AG10803 (cell line): ENCODE data around the gene NEIL3.

Experiments
- DNase-seq: peaks from one replicate; pipeline ENCODE4 v3.0.0; 2010; ENCODE audit warnings: low read depth
- H3K4me3 ChIP-seq: 2 replicates; pipeline ENCODE4 v1.5.1; 2011; ENCODE audit warnings: mild to moderate bottlenecking, low read length, control low read depth
- TF ChIP-seq, protein P1 (sequence below): conservative IDR thresholded peaks from 2 replicates; pipeline ENCODE4 v1.5.1; 2011; ENCODE audit warnings: mild to moderate bottlenecking, low read length, control low read depth, inconsistent platforms

NEIL3 gene

DNA sequence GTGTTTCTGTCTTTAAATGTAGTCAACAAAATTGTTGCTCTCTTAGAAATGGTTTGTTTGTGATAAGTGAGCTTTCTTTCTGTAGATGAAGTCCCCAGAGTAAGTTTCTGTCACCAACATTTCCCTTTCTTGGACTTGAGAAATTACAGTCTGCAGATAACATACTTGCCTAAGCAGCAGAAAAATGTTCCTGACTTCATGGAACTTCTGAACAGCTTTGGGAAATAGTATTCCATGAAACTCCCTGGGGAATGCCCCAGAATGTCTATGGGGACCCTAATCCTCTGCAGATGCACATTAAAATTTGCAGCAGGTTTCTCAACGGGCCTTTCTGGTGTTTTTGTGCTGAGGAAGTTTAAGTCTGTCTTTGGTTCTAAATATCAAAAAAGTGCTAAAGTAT lies 38.6 kb upstream of the NEIL3 start:
- H3K4me3 ChIP-seq = no peak overlapping the region
- TF ChIP-seq, protein P1, sequence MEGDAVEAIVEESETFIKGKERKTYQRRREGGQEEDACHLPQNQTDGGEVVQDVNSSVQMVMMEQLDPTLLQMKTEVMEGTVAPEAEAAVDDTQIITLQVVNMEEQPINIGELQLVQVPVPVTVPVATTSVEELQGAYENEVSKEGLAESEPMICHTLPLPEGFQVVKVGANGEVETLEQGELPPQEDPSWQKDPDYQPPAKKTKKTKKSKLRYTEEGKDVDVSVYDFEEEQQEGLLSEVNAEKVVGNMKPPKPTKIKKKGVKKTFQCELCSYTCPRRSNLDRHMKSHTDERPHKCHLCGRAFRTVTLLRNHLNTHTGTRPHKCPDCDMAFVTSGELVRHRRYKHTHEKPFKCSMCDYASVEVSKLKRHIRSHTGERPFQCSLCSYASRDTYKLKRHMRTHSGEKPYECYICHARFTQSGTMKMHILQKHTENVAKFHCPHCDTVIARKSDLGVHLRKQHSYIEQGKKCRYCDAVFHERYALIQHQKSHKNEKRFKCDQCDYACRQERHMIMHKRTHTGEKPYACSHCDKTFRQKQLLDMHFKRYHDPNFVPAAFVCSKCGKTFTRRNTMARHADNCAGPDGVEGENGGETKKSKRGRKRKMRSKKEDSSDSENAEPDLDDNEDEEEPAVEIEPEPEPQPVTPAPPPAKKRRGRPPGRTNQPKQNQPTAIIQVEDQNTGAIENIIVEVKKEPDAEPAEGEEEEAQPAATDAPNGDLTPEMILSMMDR = no peak
- peak; percentile 11 for DNase-seq

DNA sequence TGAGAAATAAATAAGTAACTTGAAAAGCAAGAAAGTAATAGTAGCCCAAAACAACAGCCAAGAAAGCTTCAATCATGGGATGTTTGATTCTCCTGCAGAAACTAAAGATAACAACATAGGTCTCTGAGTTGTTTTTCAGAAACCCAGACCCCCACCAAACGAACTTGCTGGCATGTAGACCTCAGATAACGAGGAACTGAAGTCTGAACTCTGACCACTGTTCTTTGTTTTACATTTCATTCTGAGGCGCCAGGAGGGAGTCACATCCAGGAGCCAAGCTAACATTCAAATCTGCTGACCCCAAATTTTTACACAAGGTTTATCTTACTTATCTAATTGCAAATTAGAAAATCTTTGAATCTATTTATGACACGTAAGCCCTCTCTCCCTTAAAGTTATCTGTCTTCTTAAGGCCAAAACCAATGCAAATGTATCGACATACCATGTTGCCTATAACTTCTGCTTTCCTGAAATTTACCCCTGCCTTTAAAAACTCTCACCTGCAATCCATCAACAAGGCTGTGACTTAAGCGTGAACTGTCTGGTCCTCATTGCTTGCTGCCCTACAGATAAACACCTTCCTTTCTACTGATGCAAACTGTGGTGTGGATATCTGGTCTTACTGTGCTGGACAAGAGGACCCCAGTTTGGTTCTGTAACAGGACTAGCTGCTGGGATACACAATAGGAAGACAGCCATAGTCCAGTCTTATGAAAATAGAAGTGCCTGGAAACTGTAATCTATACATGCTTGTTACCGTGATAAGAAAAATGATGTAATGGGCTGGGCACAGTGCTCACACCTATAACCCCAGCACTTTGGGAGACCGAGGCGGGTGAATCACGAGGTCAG lies 37.5 kb upstream of the NEIL3 start:
- TF ChIP-seq, protein P1 = no peak
- no peak for DNase-seq
- no peak overlapping the region for H3K4me3 ChIP-seq

DNA sequence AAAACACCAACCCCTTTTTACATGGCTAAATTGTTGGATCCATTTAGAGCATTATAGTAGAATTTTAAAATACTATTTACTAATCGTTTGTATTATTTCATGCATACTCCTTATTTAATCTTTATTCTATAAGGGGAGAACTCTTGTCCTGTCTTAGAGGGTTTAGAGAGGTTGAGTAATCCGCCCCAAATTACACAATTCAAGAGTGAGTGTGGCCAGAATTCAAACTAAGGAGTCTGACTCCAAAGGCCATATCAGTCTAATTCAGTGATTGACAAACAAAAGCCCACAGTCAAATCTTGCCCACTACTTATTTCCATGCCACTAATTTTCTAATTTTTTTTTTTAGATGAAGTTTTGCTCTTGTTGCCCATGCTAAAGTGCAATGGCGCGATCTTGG lies 33.7 kb upstream of the NEIL3 start:
- DNase-seq = peak; percentile 1
- H3K4me3 ChIP-seq = no peak overlapping the region
- TF ChIP-seq, protein P1 = no peak

DNA sequence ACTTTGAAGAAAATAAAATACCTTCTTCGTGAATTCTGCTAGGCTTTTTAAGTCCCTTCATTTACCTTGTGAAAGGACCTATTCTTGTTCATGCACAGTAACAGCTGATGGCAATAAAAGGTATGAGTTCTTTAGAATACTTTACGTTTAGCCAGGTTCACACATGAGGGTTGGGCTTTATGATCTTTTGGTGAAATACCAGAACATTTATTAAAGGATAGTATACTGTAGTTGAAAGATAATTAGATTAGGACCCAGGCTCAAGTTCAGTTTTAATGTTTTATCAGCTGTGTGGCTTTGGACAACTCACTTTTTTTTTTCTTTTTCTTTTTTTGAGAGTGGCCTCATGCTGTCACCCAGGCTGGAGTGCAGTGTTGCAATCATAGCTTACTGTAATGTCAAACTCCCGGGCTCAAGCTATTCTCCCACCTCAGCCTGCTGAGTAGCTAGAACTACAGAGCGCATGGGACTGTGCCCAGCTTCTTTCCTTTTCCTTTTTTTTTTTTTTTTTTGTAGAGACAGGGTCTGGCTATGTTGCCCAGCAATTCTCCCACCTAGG lies 28.2 kb upstream of the NEIL3 start:
- no peak overlapping the region for H3K4me3 ChIP-seq
- DNase-seq = peak; percentile 14
- TF ChIP-seq, protein P1 = no peak

DNA sequence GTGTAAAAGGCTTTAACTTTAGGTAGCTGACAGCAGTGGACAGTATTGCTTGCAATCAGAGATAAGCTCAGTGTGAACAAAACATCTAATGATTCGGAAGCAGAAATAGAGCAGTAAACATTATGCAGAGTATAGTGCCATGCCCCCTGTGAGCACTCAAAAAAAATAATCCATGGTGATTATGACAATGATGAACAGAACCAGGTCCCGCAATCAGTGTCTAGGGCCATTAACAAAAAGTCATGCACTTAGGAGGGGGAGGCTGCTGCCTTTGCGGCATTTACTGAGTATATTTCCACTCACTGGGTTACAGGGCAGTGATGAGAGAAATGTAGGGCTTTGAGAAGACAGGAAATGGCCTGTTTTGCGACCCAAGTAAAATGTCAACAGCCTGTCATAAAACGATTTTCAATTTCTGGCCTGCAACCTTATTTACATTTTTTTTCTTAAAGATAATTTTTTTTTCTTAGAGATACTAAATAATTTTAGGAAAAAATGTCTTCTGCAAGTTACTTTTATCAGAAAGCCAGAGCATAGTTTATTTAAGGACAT lies 27.3 kb upstream of the NEIL3 start:
- TF ChIP-seq, protein P1 = no peak
- H3K4me3 ChIP-seq = no peak overlapping the region
- no peak for DNase-seq

DNA sequence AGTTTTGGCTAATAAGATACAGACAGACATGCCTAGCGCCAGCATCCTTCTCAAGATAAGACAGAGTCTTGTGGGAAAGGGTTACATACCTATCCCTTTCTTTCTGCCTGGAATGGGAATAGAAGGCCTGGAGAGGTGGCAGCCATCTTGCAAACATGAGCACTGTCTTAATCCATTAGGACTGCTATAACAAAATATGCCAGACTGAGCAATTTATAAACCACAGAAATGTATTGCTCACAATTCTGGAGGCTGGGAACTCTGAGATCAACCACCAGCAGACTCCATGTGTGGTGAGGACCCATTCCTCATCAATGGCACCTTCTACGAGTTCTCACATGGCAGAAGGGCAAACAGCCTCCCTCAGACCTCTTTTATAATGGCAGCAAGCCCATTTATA lies 26.5 kb upstream of the NEIL3 start:
- H3K4me3 ChIP-seq = no peak overlapping the region
- peak; percentile 80 for DNase-seq
- TF ChIP-seq, protein P1 = no peak

DNA sequence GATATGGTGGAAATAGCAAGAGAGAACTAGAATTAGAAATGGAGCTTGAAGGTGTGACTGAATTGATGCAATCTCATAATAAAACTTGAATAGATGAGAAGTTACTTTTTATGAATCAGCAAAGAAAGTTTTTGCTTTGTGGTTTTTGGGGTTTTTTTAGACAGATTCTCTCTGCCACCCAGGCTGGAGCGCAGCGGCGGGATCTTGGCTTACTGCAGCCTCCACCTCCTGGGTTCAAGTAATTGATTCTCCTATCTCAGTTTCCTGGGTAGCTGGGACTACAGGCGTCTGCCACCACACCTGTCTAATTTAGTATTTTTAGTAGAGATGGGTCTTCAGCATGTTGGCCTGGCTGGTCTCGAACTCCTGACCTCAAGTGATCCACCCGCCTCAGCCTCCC lies 23.7 kb upstream of the NEIL3 start:
- no peak overlapping the region for H3K4me3 ChIP-seq
- DNase-seq = no peak

More for the DNA sequence above, 23.7 kb upstream of the NEIL3 start:
- TF ChIP-seq, protein P1 = no peak
